Panc1 (cell line): ENCODE results near the gene USP28. TPM values are rescaled to one million over a fixed set of nuclear protein-coding genes. Genes with fewer than 3 reads are reported as not detected.

Experiments
- ATAC-seq: fragments of 200-7000 bp; cut with Tn5 transposase; 2 replicates; pipeline ENCODE4 v1.9.1; 2020; ENCODE audit warnings: mild to moderate bottlenecking, moderate library complexity
- BruUV-seq: library from RNA; stranded (reverse); fragments of 400-500 nt; replicated peaks from 2 replicates; lab custom pipeline; 2021; lab: Mats Ljungman, UMichigan
- CTCF ChIA-PET: fragments of 300-600 bp; sonication (Branson Sonifier 250); formaldehyde crosslinking; loops from one replicate; lab custom pipeline; 2022; ENCODE audit warnings: antibody characterized with exemption; lab: Charles Lee
- POLR2A ChIA-PET: fragments of 300-600 bp; sonication (Branson Sonifier 250); formaldehyde crosslinking; loops from one replicate; lab custom pipeline; 2022; ENCODE audit warnings: antibody characterized with exemption; lab: Charles Lee
- DNase-seq: peaks from one replicate; pipeline ENCODE4 v3.0.0-alpha.2; 2010; ENCODE audit warnings: low read depth, low spot score
- H3K27ac ChIP-seq: 2 replicates; pipeline ENCODE4 v1.5.1; 2011; ENCODE audit warnings: mild to moderate bottlenecking, low read length, inconsistent platforms
- H3K27me3 ChIP-seq: fragments of 200-500 bp; sonication (Bioruptor generic); 2 replicates; pipeline ENCODE4 v1.6.0; 2014; ENCODE audit warnings: low read length, inconsistent platforms; ENCODE audit not compliant: control insufficient read depth, insufficient read depth
- H3K36me3 ChIP-seq: fragments of 200-500 bp; sonication (Bioruptor generic); 2 replicates; pipeline ENCODE4 v1.5.1; 2014; ENCODE audit warnings: inconsistent platforms, mild to moderate bottlenecking, low read length, moderate library complexity; ENCODE audit not compliant: control insufficient read depth, insufficient read depth
- H3K4me1 ChIP-seq: 2 replicates; pipeline ENCODE4 v1.5.1; 2011; ENCODE audit warnings: inconsistent platforms, mild to moderate bottlenecking, low read length, moderate library complexity; ENCODE audit not compliant: control insufficient read depth, insufficient read depth
- H3K4me3 ChIP-seq, 2 experiments: 2 replicates each; pipeline ENCODE4 v1.5.1; 2011 to 2012; ENCODE audit warnings: low read depth in 2 of 2, low read length in 2 of 2, mild to moderate bottlenecking in 2 of 2, inconsistent platforms in 1 of 2, moderate library complexity in 1 of 2
- H3K9me3 ChIP-seq: fragments of 200-500 bp; sonication (Bioruptor generic); 2 replicates; pipeline ENCODE4 v1.5.1; 2014; ENCODE audit warnings: low read depth, mild to moderate bottlenecking, inconsistent platforms, low read length, moderate library complexity; ENCODE audit not compliant: control insufficient read depth, insufficient read depth
- CTCF ChIP-seq: fragments of 450-650 bp; IDR thresholded peaks from 2 replicates; pipeline ENCODE4 v1.5.1; 2017; ENCODE audit warnings: mild to moderate bottlenecking
- POLR2AphosphoS5 ChIP-seq: IDR thresholded peaks from 2 replicates; pipeline ENCODE4 v1.6.1; 2012; ENCODE audit warnings: mild to moderate bottlenecking, low read depth, low read length, moderate library complexity
- REST ChIP-seq, 2 experiments: IDR thresholded peaks; 2 replicates each; pipeline ENCODE4 v1.6.1; 2011 to 2012; ENCODE audit warnings: low read depth in 2 of 2, control low read depth in 1 of 2, low read length in 1 of 2, mild to moderate bottlenecking in 1 of 2, moderate library complexity in 1 of 2; ENCODE audit not compliant: insufficient read depth in 1 of 2
- SIN3A ChIP-seq: IDR thresholded peaks from 2 replicates; pipeline ENCODE4 v1.6.1; 2012; ENCODE audit warnings: low read depth, mild to moderate bottlenecking, low read length, moderate library complexity, borderline replicate concordance; ENCODE audit not compliant: insufficient read depth
- TCF7L2 ChIP-seq: IDR thresholded peaks from 2 replicates; pipeline ENCODE4 v1.6.1; 2011; ENCODE audit warnings: mild to moderate bottlenecking, low read depth, low read length, inconsistent platforms
- in situ Hi-C: cut with HindIII; loops from 2 replicates; pipeline ENCODE4 v1.10.0; 2016; ENCODE audit warnings: low sequenced_read_pairs, low pct_unique_long_range_greater_than_20kb
- intact Hi-C: fragments of 100-400 bp; cut with micrococcal nuclease; formaldehyde crosslinking; loops from one replicate; pipeline ENCODE4 v1.10.0; 2022; ENCODE audit not compliant: unreplicated experiment
- total RNA-seq: library from RNA; stranded (reverse); gene quantifications from one replicate; pipeline ENCODE4 v1.2.1, GENCODE V29; 2021; ENCODE audit not compliant: unreplicated experiment

The USP28 gene
- total RNA-seq, 1 experiment from 2014 or later, result 52.3 TPM

- DNase-seq (no peak), ATAC-seq (peak; percentile 62; the same call in 1 of the 2 replicates)
- no peak for TF ChIP-seq REST (IDR thresholded peaks at IDR 0.05; ENCODE audit: insufficient read depth in 1 of 2, low read depth in 2 of 2, low read length in 1 of 2)
- no peaks in the 10 kb centered on the region for H3K36me3 ChIP-seq
- ChIA-PET POLR2A (no interaction called here), CTCF (no interaction called here)
- no peak overlapping the region for H3K27ac ChIP-seq
- H3K4me1 ChIP-seq, result peaks cover 10% of the 10 kb centered on the region
- H3K27me3 ChIP-seq, result peaks cover 32% of the 10 kb centered on the region
- intact Hi-C loops, result no loop called here
- H3K9me3 ChIP-seq, result no peaks in the 10 kb centered on the region
- H3K4me3 ChIP-seq, result no peak overlapping the region
- no TSS peak for BruUV-seq
- in situ Hi-C loops, result no loop called here
These were observed 31.1 kb upstream of the USP28 start for GRCh38 chr11:113906516-113906915.

- Histone ChIP-seq H3K27me3 (peaks cover 32% of the 10 kb centered on the region), H3K4me3 (no peak overlapping the region), H3K4me1 (peaks cover 10% of the 10 kb centered on the region), H3K27ac (no peak overlapping the region), H3K36me3 (no peaks in the 10 kb centered on the region), H3K9me3 (no peaks in the 10 kb centered on the region)
- intact Hi-C loops, result no loop called here
- TF ChIP-seq CTCF, result peak; percentile 56
- TF ChIP-seq SIN3A, result no peak
- BruUV-seq, result no TSS peak
- in situ Hi-C loops, result no loop called here
- peak; percentile 83 for ATAC-seq
- POLR2A ChIA-PET, result no interaction called here
- no peak for DNase-seq
- CTCF ChIA-PET, result interaction anchor here (0.5 kb wide), 1 partner anchor 277 kb away, joined by 3 read pairs; no protein-coding TSS in a partner anchor
These were observed 30.7 kb upstream of the USP28 start for GRCh38 chr11:113906038-113906437.

GRCh38 chr11:113904379-113905101 is 29.2 kb upstream of the USP28 start, which contains the start of gene HTR3B:
TSS of gene HTR3B (plus strand) at chr11:113904796. CDS start at chr11:113904934, 138 bp downstream.
- in situ Hi-C loops, result no loop called here
- DNase-seq (no peak), ATAC-seq (no peak)
- no peak for TF ChIP-seq CTCF
- TF ChIP-seq TCF7L2, result no peak
- no peak for TF ChIP-seq SIN3A
- TF ChIP-seq POLR2AphosphoS5, result no peak
- no peak for TF ChIP-seq REST (IDR thresholded peaks at IDR 0.05; ENCODE audit: insufficient read depth in 1 of 2, low read depth in 2 of 2, low read length in 1 of 2)
- Histone ChIP-seq H3K9me3 (no peaks in the 10 kb centered on the region), H3K4me3 (no peak within 1 kb of the TSS), H3K27ac (no peak within 1 kb of the TSS), H3K27me3 (peaks cover 33% of the 10 kb centered on the region), H3K4me1 (peaks cover 10% of the 10 kb centered on the region), H3K36me3 (no peaks in the 10 kb centered on the region)
- ChIA-PET CTCF (no interaction called here), POLR2A (no interaction called here)
- no TSS peak for BruUV-seq
- intact Hi-C loops, result no loop called here
